NB4 (cell line): ENCODE measurements around the gene BOLA2B.

Source experiments
- DNase-seq: peaks from one replicate; pipeline ENCODE4 v3.0.0; 2010; ENCODE audit warnings: low read depth
- H3K4me3 ChIP-seq: one replicate; pipeline ENCODE4 v1.5.1; 2011; ENCODE audit warnings: mild to moderate bottlenecking, low read depth, low read length, moderate library complexity
- CTCF ChIP-seq: IDR thresholded peaks from one replicate; pipeline ENCODE4 v1.5.1; 2012; ENCODE audit warnings: low read depth, low read length
- MAX ChIP-seq: IDR thresholded peaks from 2 replicates; pipeline ENCODE4 v1.6.1; 2011; ENCODE audit warnings: low read depth, low read length
- MYC ChIP-seq: IDR thresholded peaks from 2 replicates; pipeline ENCODE4 v1.6.1; 2011; ENCODE audit warnings: low read depth, low read length
- POLR2A ChIP-seq: IDR thresholded peaks from 2 replicates; pipeline ENCODE4 v1.6.1; 2011; ENCODE audit warnings: mild to moderate bottlenecking; ENCODE audit not compliant: insufficient read length; ENCODE audit errors: extremely low read depth

The BOLA2B gene

GRCh38 chr16:30187971-30188561 lies 5.4 kb downstream of the BOLA2B start:
- no peak overlapping the region for H3K4me3 ChIP-seq
- TF ChIP-seq MYC (no peak), MAX (no peak), CTCF (no peak), POLR2A (no peak)
- no peak for DNase-seq

GRCh38 chr16:30187556-30187865 lies 6.0 kb downstream of the BOLA2B start:
- DNase-seq = no peak
- H3K4me3 ChIP-seq = no peak overlapping the region
- TF ChIP-seq POLR2A = no peak
- TF ChIP-seq MAX = no peak
- TF ChIP-seq CTCF = no peak
- TF ChIP-seq MYC = no peak

- H3K4me3 ChIP-seq = peak overlapping the region; percentile 90
- TF ChIP-seq POLR2A = no peak
- peak; percentile 43 for TF ChIP-seq CTCF
- TF ChIP-seq MYC = no peak
- no peak for TF ChIP-seq MAX
- peak; percentile 67 for DNase-seq
Observed at GRCh38 chr16:30186782-30187555, 6.5 kb downstream of the BOLA2B start.

- peak overlapping the region; percentile 90 for H3K4me3 ChIP-seq
- no peak for TF ChIP-seq MAX
- no peak for TF ChIP-seq POLR2A
- no peak for TF ChIP-seq CTCF
- no peak for TF ChIP-seq MYC
- DNase-seq = no peak
Observed at GRCh38 chr16:30186444-30186781, 7.1 kb downstream of the BOLA2B start.

- TF ChIP-seq MAX (peak; percentile 93), MYC (peak; percentile 93), POLR2A (no peak)
- H3K4me3 ChIP-seq = peak overlapping the region; percentile 90
- DNase-seq = peak; percentile 99
Observed at GRCh38 chr16:30185683-30186421, 7.6 kb downstream of the BOLA2B start.
